GM12874 (cell line): ENCODE results near the gene ADAMTSL1.

Experiments used
- CTCF ChIP-seq: IDR thresholded peaks from 2 replicates; pipeline ENCODE4 v1.5.1; 2011; ENCODE audit warnings: low read depth, mild to moderate bottlenecking, control low read depth, low read length, moderate library complexity; ENCODE audit not compliant: insufficient read depth

ADAMTSL1 gene

GRCh38 chr9:18947892-18948339, 474.0 kb downstream of the ADAMTSL1 start:
- TF ChIP-seq CTCF: no peak

GRCh38 chr9:18951936-18952335, 478.0 kb downstream of the ADAMTSL1 start:
- TF ChIP-seq CTCF: no peak

- no peak for TF ChIP-seq CTCF
Measured at GRCh38 chr9:18955626-18956025, 481.7 kb downstream of the ADAMTSL1 start.
